HG03342 (cell line): ENCODE measurements around the gene MRPL20.
"Not testable (repeated sequence)": the region's sequence is repeated elsewhere in the genome, so short reads cannot be mapped to it uniquely, and the experiment has no call there.

Experiments used
- ATAC-seq: cut with Tn5 transposase; IDR thresholded peaks from one replicate; pipeline ENCODE4 v1.9.1; 2021; ENCODE audit warnings: mild to moderate bottlenecking, moderate library complexity; ENCODE audit not compliant: unreplicated experiment

MRPL20 gene

GRCh38 chr1:1427106-1427819 lies 20.2 kb upstream of the MRPL20 start:
- no peak for ATAC-seq

GRCh38 chr1:1426496-1427105 lies 19.5 kb upstream of the MRPL20 start:
- no peak for ATAC-seq

- no peak for ATAC-seq
These were observed 18.8 kb upstream of the MRPL20 start for GRCh38 chr1:1425753-1426495.

- ATAC-seq: no peak
These were observed 18.3 kb upstream of the MRPL20 start for GRCh38 chr1:1425426-1425752.

- ATAC-seq: no peak
These were observed 17.6 kb upstream of the MRPL20 start for GRCh38 chr1:1424707-1425106.

GRCh38 chr1:1423245-1423597 lies 16.1 kb upstream of the MRPL20 start:
- no peak for ATAC-seq

GRCh38 chr1:1422465-1423244 lies 15.6 kb upstream of the MRPL20 start:
- ATAC-seq: no peak

GRCh38 chr1:1421907-1422464 lies 14.9 kb upstream of the MRPL20 start:
- no peak for ATAC-seq

GRCh38 chr1:1421147-1421906 lies 14.2 kb upstream of the MRPL20 start, which contains the start of gene ANKRD65:
ANKRD65 (minus strand) TSS chr1:1421276; CDS start chr1:1421005, 271 bp downstream.
- no peak for ATAC-seq

GRCh38 chr1:1420654-1421141 lies 13.6 kb upstream of the MRPL20 start:
- ATAC-seq: no peak

GRCh38 chr1:1419813-1420653 lies 12.9 kb upstream of the MRPL20 start:
- ATAC-seq: no peak

GRCh38 chr1:1419363-1419812 lies 12.3 kb upstream of the MRPL20 start:
- ATAC-seq: no peak

GRCh38 chr1:1418464-1419362 lies 11.6 kb upstream of the MRPL20 start:
- ATAC-seq: no peak

- not testable (repeated sequence) for ATAC-seq
These were observed 10.9 kb upstream of the MRPL20 start for GRCh38 chr1:1417825-1418463.

- not testable (repeated sequence) for ATAC-seq
These were observed 10.3 kb upstream of the MRPL20 start for GRCh38 chr1:1417396-1417795.

GRCh38 chr1:1415751-1416150 lies 8.7 kb upstream of the MRPL20 start:
- no peak for ATAC-seq

- ATAC-seq: not testable (repeated sequence)
These were observed 5.3 kb upstream of the MRPL20 start for GRCh38 chr1:1412311-1412902.
